ENCODE results near the gene TAGLN3.
A peak's percentile ranks its signal among the peaks of the same experiment; 100 is the strongest.

Gene TAGLN3

GRCh38 chr3:112013058-112013783 is 14.5 kb downstream of the TAGLN3 start:
- Histone ChIP-seq H3K27ac (ENCODE audit: low read length) (no peak overlapping the region), H3K4me1 (ENCODE audit: low read length) (peaks cover 11% of the 10 kb centered on the region), H4K20me1 (ENCODE audit: insufficient read depth, low read length) (no peaks in the 10 kb centered on the region), H3K4me3 (ENCODE audit: low read length) (peak overlapping the region; percentile 66), H3K36me3 (replicated peaks; ENCODE audit: low read depth, low read length) (no peaks in the 10 kb centered on the region), H3K79me2 (ENCODE audit: low read length) (no peaks in the 10 kb centered on the region), H2AFZ (ENCODE audit: low read depth, low read length) (peak overlapping the region; percentile 90), H3K9me3 (ENCODE audit: insufficient read depth, low read length) (no peaks in the 10 kb centered on the region), H3K4me2 (ENCODE audit: low read length) (peak overlapping the region; percentile 76), H3K9ac (ENCODE audit: low read length) (peak overlapping the region; percentile 43), H3K27me3 (ENCODE audit: low read depth, low read length) (no peaks in the 10 kb centered on the region)
- TF ChIP-seq EZH2phosphoT487 (IDR thresholded peaks at IDR 0.05; ENCODE audit: low read depth) (no peak), CTCF (IDR thresholded peaks at IDR 0.05; ENCODE audit: low read depth, low read length) (peak; percentile 69)

- Histone ChIP-seq H3K36me3 (replicated peaks; ENCODE audit: low read depth, low read length) (no peaks in the 10 kb centered on the region), H2AFZ (ENCODE audit: low read depth, low read length) (peak overlapping the region; percentile 90), H3K9me3 (ENCODE audit: insufficient read depth, low read length) (no peaks in the 10 kb centered on the region), H3K4me3 (ENCODE audit: low read length) (peak overlapping the region; percentile 66), H3K79me2 (ENCODE audit: low read length) (no peaks in the 10 kb centered on the region), H3K4me1 (ENCODE audit: low read length) (peaks cover 11% of the 10 kb centered on the region), H3K27me3 (ENCODE audit: low read depth, low read length) (no peaks in the 10 kb centered on the region), H3K9ac (ENCODE audit: low read length) (peak overlapping the region; percentile 43), H3K27ac (ENCODE audit: low read length) (no peak overlapping the region), H3K4me2 (ENCODE audit: low read length) (peak overlapping the region; percentile 76), H4K20me1 (ENCODE audit: insufficient read depth, low read length) (no peaks in the 10 kb centered on the region)
- no peak for TF ChIP-seq EZH2phosphoT487 (IDR thresholded peaks at IDR 0.05; ENCODE audit: low read depth)
- TF ChIP-seq CTCF (IDR thresholded peaks at IDR 0.05; ENCODE audit: low read depth, low read length) = no peak
These were observed 15.0 kb downstream of the TAGLN3 start for GRCh38 chr3:112013784-112014143.

GRCh38 chr3:112017091-112017490 is 18.4 kb downstream of the TAGLN3 start:
- no peak overlapping the region for H2AFZ ChIP-seq (ENCODE audit: low read depth, low read length)
- peaks cover 11% of the 10 kb centered on the region for H3K4me1 ChIP-seq (ENCODE audit: low read length)

GRCh38 chr3:112018712-112019111 is 20.0 kb downstream of the TAGLN3 start:
- Histone ChIP-seq H2AFZ (ENCODE audit: low read depth, low read length) (no peak overlapping the region), H3K4me3 (ENCODE audit: low read length) (no peak overlapping the region), H3K79me2 (ENCODE audit: low read length) (no peaks in the 10 kb centered on the region), H3K27ac (ENCODE audit: low read length) (no peak overlapping the region), H3K9ac (ENCODE audit: low read length) (no peak overlapping the region), H3K4me1 (ENCODE audit: low read length) (peaks cover 6% of the 10 kb centered on the region), H3K4me2 (ENCODE audit: low read length) (no peak overlapping the region), H3K27me3 (ENCODE audit: low read depth, low read length) (no peaks in the 10 kb centered on the region), H3K36me3 (replicated peaks; ENCODE audit: low read depth, low read length) (no peaks in the 10 kb centered on the region), H3K9me3 (ENCODE audit: insufficient read depth, low read length) (no peaks in the 10 kb centered on the region), H4K20me1 (ENCODE audit: insufficient read depth, low read length) (no peaks in the 10 kb centered on the region)
- no peak for TF ChIP-seq CTCF (IDR thresholded peaks at IDR 0.05; ENCODE audit: low read depth, low read length)
- no peak for TF ChIP-seq EZH2phosphoT487 (IDR thresholded peaks at IDR 0.05; ENCODE audit: low read depth)

More at GRCh38 chr3:112017091-112017490, 18.4 kb downstream of the TAGLN3 start:
- Histone ChIP-seq H4K20me1 (ENCODE audit: insufficient read depth, low read length) (no peaks in the 10 kb centered on the region), H3K79me2 (ENCODE audit: low read length) (no peaks in the 10 kb centered on the region), H3K9ac (ENCODE audit: low read length) (no peak overlapping the region), H3K27me3 (ENCODE audit: low read depth, low read length) (no peaks in the 10 kb centered on the region), H3K9me3 (ENCODE audit: insufficient read depth, low read length) (no peaks in the 10 kb centered on the region), H3K4me3 (ENCODE audit: low read length) (no peak overlapping the region), H3K27ac (ENCODE audit: low read length) (no peak overlapping the region), H3K4me2 (ENCODE audit: low read length) (no peak overlapping the region), H3K36me3 (replicated peaks; ENCODE audit: low read depth, low read length) (no peaks in the 10 kb centered on the region)
- TF ChIP-seq EZH2phosphoT487 (IDR thresholded peaks at IDR 0.05; ENCODE audit: low read depth) (no peak), CTCF (IDR thresholded peaks at IDR 0.05; ENCODE audit: low read depth, low read length) (no peak)

Measured in OCI-LY3 (cell line).